GM19328 (cell line): ENCODE data around the gene SOX8.
"Not testable (repeated sequence)": the region's sequence is repeated elsewhere in the genome, so short reads cannot be mapped to it uniquely, and the experiment has no call there.

Source experiments
- ATAC-seq: cut with Tn5 transposase; IDR thresholded peaks from one replicate; pipeline ENCODE4 v1.9.1; 2021; ENCODE audit warnings: mild to moderate bottlenecking, moderate library complexity; ENCODE audit not compliant: unreplicated experiment

The SOX8 gene

GRCh38 chr16:1021553-1022160 lies 40.1 kb downstream of the SOX8 start:
- no peak for ATAC-seq

GRCh38 chr16:1022466-1022865 lies 40.9 kb downstream of the SOX8 start:
- ATAC-seq: no peak

- no peak for ATAC-seq
These were observed 42.6 kb downstream of the SOX8 start for GRCh38 chr16:1024138-1024537.

- not testable (repeated sequence) for ATAC-seq
These were observed 43.7 kb downstream of the SOX8 start for GRCh38 chr16:1025183-1025809.

- no peak for ATAC-seq
These were observed 44.6 kb downstream of the SOX8 start for GRCh38 chr16:1026057-1026783.

GRCh38 chr16:1026784-1027500 lies 45.4 kb downstream of the SOX8 start:
- no peak for ATAC-seq

GRCh38 chr16:1027501-1027815 lies 45.9 kb downstream of the SOX8 start:
- no peak for ATAC-seq

- ATAC-seq: no peak
These were observed 46.5 kb downstream of the SOX8 start for GRCh38 chr16:1028056-1028455.

- no peak for ATAC-seq
These were observed 47.1 kb downstream of the SOX8 start for GRCh38 chr16:1028524-1029258.

- no peak for ATAC-seq
These were observed 47.6 kb downstream of the SOX8 start for GRCh38 chr16:1029259-1029545.

- ATAC-seq: no peak
These were observed 48.9 kb downstream of the SOX8 start for GRCh38 chr16:1030473-1030901.

GRCh38 chr16:1031666-1032065 lies 50.1 kb downstream of the SOX8 start:
- no peak for ATAC-seq

GRCh38 chr16:1032607-1033006 lies 51.0 kb downstream of the SOX8 start:
- no peak for ATAC-seq

GRCh38 chr16:1033128-1033679 lies 51.6 kb downstream of the SOX8 start:
- ATAC-seq: no peak

- no peak for ATAC-seq
These were observed 52.9 kb downstream of the SOX8 start for GRCh38 chr16:1034230-1035065.

- ATAC-seq: no peak
These were observed 53.5 kb downstream of the SOX8 start for GRCh38 chr16:1035066-1035415.

GRCh38 chr16:1036166-1036565 lies 54.6 kb downstream of the SOX8 start:
- no peak for ATAC-seq
